Measurements from ENCODE around the gene PHLDA3.

Gene PHLDA3

DNA sequence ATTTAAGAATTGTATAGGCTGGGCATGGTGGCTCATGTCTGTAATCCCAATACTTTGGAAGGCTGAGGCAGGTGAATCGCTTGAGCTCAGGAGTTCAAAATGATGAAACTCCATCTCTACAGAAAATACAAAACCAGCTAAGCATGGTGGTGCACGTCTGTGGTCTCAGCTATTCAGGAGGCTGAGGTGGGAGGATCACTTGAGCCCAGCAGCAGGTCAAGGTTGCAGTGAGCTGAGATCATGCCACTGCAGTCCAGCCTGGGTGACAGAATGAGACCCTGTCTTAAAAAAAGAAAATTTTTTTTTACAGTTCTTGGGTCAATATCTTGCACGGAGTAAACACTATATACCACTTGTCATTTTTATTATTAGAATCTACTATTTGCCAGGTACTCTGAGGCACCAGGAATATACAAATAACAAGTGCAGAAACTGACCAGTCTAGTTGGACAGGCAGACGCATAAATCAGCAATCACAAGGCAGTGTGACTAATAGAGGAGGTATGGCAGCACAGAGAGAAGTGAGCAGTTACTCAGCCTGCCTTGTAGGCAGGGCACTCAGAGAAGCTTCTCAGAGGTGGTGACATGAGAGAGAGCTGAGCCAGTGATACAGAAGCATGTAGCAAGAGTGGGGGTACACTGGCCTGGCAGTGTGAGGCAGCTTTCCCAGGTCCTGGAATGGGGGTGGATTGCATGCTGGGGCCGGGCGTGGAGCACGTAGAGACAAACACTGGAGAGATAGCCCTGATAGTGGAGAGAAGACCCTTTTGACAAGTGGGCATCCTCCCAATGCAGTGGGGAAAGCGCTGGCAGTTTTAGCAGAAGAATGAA lies 8.0 kb downstream of the PHLDA3 start:
- DNase-seq: peak; percentile 85

DNA sequence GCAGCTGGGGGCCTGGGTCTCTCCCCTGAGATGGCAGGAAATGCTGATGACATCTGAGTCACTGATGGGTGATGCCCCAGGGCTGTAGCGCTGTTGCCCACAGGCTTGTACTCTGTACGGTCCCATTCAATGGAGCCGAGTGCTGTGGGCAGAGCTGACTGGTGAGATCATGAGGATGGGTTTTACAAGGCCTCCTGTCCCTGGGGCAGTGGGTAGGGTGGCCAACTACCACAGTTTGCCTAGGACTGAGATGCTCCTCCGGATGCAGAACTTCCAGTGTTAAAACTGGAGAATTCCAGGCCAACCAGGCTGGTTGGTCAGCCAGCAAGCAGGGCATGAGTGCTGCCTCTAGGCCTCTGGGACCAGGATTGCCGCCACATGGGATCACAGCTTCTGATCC lies 9.2 kb downstream of the PHLDA3 start:
- DNase-seq: no peak

DNA sequence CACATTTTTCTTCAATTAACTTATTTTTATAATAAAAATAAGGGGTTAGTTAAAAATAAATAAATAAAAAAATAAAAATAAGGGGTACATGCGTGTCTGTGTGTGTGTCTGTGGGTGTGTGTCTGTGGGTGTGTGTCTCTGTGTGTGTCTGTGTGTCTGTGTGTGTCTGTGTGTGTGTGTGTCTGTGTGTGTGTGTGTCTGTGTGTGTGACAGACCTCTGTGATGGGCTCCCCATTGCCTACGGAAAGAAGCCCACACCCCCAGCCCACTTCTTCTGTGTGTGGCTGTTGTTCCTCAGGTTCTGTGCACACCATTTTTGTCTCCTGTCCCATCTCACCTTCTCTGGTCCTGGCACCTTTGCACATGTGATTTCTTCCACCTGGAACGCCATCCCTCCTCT lies 9.9 kb downstream of the PHLDA3 start:
- no peak for DNase-seq

DNA sequence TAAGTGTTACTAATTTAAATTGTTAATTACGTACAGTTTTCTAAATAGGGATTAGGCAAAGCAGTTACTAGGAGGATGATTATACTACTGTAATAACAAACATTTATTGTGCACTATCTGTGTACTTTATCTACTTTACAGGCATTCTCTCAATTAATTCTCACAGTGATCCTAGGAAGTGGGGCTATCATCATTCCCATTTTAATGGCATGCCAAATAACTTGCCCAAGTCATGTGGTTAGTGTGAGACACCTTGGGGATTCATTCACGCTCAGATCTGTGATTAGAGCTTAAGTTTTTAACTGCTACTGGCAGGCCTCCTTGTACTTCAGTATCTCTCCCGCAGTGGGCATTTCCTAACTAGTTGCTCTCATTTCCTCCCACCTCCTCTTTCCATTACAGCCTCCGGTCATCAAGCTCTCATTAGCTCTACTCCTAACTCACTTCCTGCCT lies 11.5 kb downstream of the PHLDA3 start:
- no peak for DNase-seq

DNA sequence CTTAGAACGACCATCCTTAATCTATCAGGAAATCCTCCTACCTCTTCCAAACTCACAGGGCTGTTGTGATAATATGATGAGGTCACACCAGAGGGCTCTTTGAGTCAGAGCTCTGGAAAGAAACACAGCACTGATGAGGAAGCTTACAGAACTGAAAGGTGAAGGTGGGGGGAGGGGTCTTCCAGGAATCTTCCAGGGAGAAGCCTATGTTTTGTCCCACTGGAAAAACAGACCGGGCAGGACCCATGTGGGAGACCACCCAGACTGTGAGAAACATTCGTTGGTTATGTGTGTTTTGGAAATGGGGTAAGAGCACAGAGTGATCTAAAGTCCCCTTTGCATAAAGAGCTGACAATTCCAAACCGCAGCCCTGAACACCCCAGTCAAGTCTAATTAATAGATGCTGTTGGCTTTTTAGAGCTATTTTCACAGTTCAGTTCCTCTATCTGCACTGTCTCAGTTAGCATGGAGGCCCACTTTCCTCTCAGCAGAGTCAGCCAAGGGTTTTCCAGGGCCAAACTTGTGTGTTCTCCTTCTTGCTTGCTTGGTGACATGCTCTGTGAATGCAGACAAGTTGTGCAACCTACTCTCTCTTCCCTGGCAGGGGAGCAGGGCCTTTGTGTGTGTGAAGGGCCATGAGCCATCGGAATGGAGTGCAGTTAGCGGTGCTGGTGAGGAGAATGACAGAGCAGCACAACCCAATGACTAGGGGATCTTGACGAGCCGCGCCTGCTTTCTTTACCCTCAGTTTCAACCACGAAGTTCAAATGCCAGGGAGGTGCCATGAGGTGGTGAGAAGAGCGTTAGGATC lies 12.3 kb downstream of the PHLDA3 start:
- peak; percentile 84 for DNase-seq

DNA sequence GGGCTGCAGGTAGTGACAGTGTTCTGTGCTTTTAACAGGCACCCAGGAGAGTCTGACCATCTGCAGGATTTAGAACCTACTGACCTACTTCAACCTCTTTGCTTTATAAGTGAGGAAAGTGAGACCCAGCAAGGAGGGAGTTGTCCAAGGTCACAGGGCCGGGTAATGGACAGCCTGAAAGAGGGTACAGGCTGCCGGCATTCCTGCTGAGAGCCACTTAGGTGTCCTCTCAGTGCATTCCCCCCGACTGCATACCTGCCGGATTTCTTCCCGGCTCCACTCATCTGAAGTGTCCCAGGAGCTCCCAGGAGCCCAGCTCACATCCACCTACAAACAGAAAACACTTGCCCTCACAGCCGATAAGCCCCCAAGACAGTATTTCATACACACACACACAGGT lies 13.9 kb downstream of the PHLDA3 start:
- no peak for DNase-seq

DNA sequence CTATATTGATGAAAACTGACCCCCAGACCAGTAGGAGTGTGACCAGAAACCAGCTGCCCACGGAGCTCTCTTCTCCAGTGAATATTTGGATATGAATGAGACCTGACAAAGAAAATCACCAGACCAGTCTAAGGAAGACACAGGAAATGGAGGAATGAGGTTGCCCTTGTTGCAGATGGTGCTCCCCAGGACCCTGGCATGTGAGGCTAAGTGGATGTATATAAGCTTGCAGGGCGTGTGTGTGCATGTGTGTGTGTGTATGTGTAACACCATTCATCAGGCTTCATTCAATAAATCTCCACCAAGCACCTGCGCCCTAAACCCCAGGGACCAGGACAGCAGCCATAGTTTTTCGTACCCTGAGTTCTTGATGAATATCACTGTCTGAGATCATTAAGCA lies 14.4 kb downstream of the PHLDA3 start:
- DNase-seq: no peak

DNA sequence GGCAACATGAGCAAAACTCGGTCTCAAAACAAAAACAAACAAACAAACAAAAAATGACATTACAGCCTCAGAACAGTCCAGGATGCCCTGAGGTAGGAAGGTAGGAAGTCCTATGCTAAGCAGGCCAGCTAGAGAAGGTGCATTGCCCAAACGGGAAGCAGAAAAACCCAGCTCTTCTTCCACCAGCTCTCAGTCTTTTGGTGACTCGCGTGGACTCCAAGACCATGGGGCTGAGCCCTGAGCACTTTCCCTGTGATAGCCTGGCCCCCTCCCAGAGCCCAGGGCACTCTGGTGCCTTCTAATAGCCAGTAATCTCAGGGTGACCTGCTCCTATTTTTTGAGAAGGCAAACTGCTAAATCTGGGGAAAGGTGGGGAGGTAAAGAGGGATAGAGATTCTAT lies 16.1 kb downstream of the PHLDA3 start:
- no peak for DNase-seq

DNA sequence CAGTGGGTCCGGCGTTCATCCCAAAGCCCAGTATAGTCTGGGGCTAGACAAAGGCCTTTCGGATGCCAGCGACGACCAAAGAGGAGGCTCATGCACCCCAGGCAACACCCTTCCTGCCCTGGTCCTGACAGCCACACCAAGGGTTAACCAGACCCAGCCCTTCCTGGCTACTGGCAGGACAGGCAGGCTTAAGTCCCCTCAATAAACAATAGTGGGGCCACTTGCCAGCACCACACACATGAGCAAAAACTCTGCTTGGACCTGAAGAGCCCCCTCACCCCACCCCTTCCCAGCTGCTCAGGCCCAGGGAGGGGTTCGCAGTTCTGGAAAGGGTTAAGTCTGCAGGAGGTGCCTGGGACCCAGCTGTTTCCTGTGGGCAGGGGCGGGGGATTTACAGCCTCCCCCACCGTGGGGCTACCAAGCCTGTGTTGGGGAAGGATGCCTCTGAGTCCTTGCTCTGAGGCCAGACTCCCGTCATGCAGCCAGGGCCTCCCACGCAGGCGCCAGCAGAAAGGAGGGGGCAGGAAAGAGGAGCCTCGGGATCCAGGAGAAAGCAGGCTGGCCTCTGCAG lies 18.2 kb downstream of the PHLDA3 start:
- DNase-seq: peak; percentile 71

DNA sequence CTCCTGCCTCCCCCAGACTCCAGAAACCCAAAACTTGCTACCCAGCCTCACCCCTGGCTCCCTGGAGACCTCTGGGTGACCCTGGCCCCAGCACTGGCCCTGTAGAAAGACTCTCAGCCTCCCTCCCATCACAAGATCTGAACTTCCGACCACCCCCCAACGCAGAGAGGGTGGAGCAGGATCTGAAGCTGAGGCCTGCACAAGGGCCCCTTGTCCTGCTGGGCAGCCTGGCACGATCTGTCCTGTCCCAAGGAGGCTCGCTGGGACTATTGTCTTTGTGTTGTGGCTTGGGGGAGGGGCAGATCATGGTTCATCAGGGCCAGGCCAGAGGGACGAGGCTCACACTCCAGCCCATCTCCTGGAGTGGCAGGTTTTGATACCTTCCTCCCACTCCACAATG lies 20.0 kb downstream of the PHLDA3 start:
- DNase-seq: no peak

DNA sequence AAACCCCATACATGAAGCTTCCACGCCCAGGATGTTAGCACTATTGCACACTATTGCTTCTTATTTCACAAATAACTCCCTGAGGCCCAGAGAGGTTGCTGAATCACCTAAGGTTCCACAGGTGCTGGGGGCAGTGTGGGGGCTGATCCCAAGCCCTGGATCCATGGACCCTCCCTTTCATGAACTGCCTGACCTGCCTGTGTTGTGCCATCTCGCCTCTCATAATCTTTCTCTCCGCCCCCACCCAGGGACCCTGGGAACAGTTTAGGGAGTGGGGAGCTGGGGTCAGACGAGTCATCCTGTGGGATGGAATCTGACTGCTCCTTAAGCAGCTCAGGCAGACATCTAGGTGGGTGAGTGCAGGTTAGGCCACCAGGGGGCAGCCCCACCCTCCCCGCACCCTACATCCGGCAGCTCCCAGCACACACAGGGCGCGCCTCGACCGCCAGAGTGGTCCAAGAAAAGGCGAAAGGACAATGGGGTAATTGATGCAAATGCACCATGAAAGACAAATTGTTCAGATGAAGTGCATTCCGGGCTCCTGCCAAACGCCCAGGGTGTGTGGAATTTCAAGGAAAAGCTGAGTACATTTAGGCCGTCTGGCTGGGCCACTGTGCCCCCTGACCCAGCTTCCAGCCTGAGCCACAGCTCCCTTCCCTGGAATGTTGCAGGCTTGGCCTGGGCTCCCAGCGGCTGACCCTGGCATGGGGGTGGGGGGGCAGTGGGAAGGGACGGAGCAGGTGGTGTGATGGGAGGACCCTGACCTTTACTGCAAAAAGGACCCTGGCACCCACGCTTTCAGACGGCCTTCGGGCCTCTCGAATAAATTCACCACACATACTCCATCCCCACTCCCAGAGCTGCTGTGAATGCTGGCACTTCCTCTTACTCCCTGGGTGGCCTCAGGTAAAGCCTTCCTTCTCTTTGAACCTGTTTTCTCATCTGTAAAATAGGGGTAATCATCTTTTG lies 20.8 kb downstream of the PHLDA3 start:
- DNase-seq: peak; percentile 76

DNA sequence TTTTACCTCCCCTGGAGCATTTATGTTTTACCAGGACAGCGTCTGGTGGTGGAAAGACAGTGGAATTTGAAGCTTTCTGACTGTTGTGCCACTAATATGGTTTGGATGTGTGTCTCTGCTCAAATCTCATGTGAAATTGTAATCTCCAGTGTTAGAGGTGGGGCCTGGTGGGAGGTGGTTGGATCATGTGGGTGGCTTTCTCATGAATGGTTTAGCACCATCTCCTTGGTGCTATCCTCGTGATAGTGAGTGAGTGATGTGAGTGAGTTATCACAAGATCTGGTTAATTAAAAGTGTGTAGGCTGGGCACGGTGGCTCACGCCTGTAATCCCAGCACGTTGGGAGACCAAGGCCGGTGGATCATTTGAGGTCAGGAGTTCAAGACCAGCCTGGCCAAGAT lies 23.7 kb downstream of the PHLDA3 start:
- DNase-seq: no peak

DNA sequence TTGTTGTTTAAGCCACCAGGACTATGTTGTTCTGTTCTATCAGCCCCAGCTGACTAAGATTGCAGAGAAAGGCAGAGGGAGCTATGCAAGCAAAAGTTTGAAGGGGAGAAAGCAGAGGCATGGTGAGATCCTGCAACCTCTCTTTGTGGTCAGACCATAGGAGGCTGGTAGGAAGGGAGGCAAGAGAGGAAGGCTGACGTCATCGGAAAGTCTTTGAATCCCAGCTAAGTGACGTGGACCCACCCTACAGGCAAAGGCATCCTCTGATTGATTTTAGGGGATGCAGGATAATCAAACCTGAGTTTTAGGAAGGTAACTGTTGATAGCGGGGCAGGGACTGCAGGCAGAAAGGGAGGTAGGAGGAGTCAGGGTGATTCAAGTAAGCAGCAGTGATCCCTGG lies 24.2 kb downstream of the PHLDA3 start:
- peak; percentile 71 for DNase-seq

DNA sequence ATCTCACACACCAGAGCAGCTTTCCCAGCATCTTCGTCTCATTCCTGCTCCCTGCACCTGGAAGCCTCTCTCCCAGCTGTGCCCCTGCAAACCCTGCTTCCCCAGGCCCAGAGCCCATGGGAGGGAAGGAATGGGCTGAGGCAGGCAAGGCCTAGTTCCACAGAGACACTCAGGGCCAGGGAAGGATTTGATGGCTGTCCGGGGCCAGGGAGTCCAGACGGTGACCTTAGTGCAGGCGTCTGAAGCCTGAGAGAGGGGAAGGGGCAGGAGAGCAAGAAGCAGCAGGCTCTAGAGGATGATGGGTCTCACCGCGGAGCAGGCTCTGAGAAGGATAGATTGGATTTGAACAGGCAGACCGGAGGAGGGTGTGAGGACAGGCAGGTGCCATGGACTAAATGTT lies 25.2 kb downstream of the PHLDA3 start:
- DNase-seq: no peak

DNA sequence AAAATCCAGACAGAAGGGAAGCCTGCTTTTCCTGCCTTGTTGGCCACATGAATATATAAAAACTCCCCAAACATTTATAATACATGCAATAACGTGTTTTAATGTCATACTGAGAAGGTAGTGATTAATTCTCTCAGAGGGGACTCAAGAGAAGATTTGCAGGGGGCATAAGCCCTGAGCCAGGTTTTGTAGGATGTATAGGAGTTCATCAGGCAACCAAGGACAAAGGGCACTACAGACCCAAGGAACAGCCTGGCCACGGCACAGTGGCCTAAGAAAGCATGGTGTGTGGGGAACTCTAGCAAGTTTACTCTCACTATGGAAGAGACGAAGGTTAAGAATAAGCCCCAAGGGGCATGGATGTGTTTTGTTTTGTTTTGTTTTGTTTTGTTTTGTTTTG lies 32.0 kb downstream of the PHLDA3 start:
- no peak for DNase-seq

DNA sequence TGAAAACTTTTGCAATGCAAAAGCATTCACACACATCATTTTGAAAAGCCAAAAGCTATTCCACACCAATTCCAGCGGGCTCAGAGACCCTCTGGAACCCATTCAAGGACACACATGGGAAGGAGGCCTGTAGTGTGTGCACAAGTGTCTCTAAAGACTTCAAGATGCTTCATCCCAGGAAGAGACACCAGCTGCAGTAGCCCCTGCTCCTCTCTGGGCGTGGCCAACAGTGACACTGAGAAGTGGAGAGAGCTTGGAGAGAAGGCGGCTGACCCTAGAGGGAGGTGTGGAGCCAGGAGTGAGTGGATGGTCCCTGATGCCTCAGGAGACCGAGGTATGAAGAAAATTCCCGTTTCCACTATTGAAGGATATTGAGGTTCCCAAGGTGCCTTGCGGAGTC lies 32.6 kb downstream of the PHLDA3 start:
- no peak for DNase-seq

DNA sequence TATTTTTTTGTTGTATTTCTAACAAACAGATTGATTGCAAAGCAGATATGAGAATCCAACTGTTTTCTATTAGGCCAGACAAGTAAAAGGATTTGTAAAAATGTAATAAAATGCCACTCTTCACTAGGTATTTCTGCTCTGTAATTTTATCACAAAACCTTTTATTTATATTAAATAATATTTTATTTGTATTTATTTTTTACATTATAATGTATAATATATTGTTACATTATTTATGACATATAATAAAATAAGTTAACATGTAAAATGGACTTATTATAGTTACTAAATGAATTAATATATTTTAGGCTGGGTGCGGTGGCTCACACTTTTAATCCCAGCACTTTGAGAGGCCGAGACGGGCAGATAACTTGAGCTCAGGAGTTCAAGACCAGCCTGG lies 34.7 kb downstream of the PHLDA3 start:
- DNase-seq: no peak

DNA sequence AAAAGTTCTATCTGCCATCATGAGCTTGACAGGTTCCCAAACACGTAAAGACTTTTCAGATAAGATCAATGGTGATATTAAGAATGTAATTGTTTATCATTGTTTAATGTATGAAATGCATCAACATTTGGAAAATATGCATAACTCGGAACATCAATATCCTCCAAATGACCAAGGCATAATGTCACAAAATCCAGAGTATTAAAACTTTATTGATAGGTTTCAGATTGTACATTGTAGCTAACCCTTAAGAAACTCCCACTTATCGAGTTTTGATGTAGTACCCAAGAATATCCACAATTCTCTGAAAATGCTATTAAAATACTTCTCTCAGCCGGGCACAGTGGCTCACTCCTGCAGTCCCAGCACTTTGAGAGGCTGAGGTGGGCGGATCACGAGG lies 35.4 kb downstream of the PHLDA3 start:
- no peak for DNase-seq

DNA sequence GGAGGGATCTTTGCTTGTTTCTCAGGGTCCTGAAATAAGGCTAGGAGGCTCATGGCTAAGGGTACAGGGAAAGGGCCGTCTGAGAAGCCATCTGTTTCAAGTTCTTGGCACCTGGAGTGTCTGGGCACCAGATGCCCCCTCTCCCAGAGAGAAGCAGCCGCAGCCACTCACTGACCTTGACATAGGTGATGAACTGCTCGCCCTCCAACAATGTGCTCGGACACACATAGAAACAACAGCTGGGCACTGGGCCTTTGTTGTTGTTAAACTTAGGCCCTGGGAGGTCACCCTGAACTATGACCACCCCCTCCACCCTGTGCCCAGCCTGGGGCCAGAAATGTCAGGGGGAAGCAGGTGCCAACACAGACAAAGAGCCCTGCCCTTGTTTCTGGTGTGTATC lies 38.2 kb downstream of the PHLDA3 start:
- DNase-seq: no peak

DNA sequence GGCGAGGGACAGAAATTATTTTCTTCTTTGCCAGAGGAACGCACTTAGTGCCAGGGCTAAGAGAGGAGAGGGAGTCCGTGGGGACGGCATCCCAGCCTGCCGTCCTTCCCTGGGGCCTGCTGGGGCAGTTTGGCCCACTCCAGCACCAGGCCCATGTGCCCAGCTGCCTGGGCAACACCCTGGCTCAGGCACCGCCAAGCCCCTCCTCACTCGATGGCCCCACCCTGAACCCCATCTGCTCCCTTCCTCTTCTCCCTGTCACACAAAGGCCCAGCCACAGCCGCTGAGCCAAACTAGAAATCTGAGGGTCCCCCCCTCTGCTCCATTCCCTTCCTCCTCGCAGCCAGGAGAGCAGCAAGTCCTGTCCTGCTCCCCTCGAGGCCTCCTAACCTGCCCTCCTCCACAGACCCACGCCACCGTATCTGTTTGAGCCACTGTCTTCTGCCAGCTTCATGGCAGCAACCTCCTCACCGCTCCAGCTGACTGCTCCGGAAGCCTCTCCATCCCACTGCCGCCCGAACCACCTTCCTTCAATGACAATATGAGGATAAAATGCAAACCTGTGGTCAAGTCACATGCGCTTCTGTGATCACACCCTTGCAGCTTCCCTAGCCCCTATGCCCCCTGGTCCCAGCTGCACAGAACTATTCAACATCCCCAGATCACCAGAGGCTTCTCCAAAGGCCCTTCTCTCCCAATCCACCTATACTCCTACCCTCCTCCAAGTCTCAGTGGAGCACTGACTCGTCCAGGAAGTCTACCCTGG lies 39.1 kb downstream of the PHLDA3 start:
- no peak for DNase-seq

DNA sequence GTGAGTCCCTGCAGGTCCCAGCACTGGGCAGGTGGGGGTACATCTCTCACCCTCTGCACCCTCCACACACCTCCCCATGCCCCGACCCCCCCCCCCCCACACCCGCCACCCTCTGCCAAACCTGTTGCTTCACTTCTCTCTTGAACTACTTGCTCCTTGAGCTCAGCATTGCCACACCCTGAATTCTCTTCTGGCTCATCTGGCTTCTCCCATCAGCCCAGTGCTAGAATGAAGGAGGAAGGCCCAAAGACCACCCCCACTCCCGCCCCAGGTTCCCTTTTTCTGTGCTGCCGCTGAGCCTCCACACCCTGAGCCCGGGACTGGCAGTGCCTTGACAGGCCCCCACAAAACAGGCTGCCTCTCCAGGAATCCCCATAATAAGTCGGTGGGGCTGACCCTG lies 41.0 kb downstream of the PHLDA3 start:
- peak; percentile 28 for DNase-seq
